HG02870 (cell line): Measurements from ENCODE around the gene ABHD8.
"Not testable (repeated sequence)": the region's sequence is repeated elsewhere in the genome, so short reads cannot be mapped to it uniquely, and the experiment has no call there.

Experiments
- ATAC-seq: cut with Tn5 transposase; IDR thresholded peaks from one replicate; pipeline ENCODE4 v1.9.1; 2021; ENCODE audit warnings: mild to moderate bottlenecking, moderate library complexity; ENCODE audit not compliant: unreplicated experiment

Gene ABHD8

GRCh38 chr19:17300992-17301619 lies 2.1 kb downstream of the ABHD8 start:
- ATAC-seq: no peak

- ATAC-seq: no peak
Observed at GRCh38 chr19:17296976-17297375, 6.2 kb downstream of the ABHD8 start.

GRCh38 chr19:17296273-17296672 lies 7.0 kb downstream of the ABHD8 start:
- ATAC-seq: no peak

GRCh38 chr19:17295551-17295950 lies 7.7 kb downstream of the ABHD8 start:
- not testable (repeated sequence) for ATAC-seq

GRCh38 chr19:17294051-17294891 lies 9.0 kb downstream of the ABHD8 start:
- no peak for ATAC-seq

- ATAC-seq: no peak
Observed at GRCh38 chr19:17293605-17294004, 9.6 kb downstream of the ABHD8 start.

- peak; percentile 69 for ATAC-seq
Observed at GRCh38 chr19:17292301-17293074, 10.7 kb downstream of the ABHD8 start.

- ATAC-seq: no peak
Observed at GRCh38 chr19:17289489-17289888, 13.7 kb downstream of the ABHD8 start.

GRCh38 chr19:17286752-17287151 lies 16.5 kb downstream of the ABHD8 start:
- ATAC-seq: no peak

GRCh38 chr19:17286263-17286662 lies 17.0 kb downstream of the ABHD8 start:
- no peak for ATAC-seq

- no peak for ATAC-seq
Observed at GRCh38 chr19:17285415-17286135, 17.6 kb downstream of the ABHD8 start.

- ATAC-seq: no peak
Observed at GRCh38 chr19:17283504-17283996, 19.7 kb downstream of the ABHD8 start.

- no peak for ATAC-seq
Observed at GRCh38 chr19:17282488-17283125, 20.6 kb downstream of the ABHD8 start.

GRCh38 chr19:17281391-17282304 lies 21.6 kb downstream of the ABHD8 start, which contains the start of gene ANKLE1:
ANKLE1 (plus strand) TSS chr19:17281901; CDS start chr19:17281921, 20 bp downstream.
- no peak for ATAC-seq

- no peak for ATAC-seq
Observed at GRCh38 chr19:17279436-17279835, 23.8 kb downstream of the ABHD8 start.

- ATAC-seq: no peak
Observed at GRCh38 chr19:17275441-17276175, 27.6 kb downstream of the ABHD8 start.

- ATAC-seq: not testable (repeated sequence)
Observed at GRCh38 chr19:17274892-17275291, 28.3 kb downstream of the ABHD8 start.

GRCh38 chr19:17268754-17269153 lies 34.5 kb downstream of the ABHD8 start:
- no peak for ATAC-seq
